GM12878 (cell line): Measurements from ENCODE around the gene TEX51. TPM values are rescaled to one million over a fixed set of nuclear protein-coding genes. Genes with fewer than 3 reads are reported as not detected.

Source experiments
- ATAC-seq: fragments of 200-7000 bp; cut with Tn5 transposase; 3 replicates; pipeline ENCODE4 v1.9.1; 2020; ENCODE audit warnings: mild to moderate bottlenecking, moderate library complexity
- BruUV-seq: library from RNA; stranded (reverse); fragments of 400-500 nt; replicated peaks from 2 replicates; lab custom pipeline; 2021; lab: Mats Ljungman, UMichigan
- CTCF ChIA-PET: fragments of 300-600 bp; sonication (Branson Sonifier 250); formaldehyde crosslinking; extraction: SDS; loops from one replicate; lab custom pipeline; 2021; ENCODE audit warnings: inconsistent platforms; lab: Yijun Ruan, JAX
- POLR2A ChIA-PET: fragments of 350-600 bp; formaldehyde crosslinking; extraction: SDS; loops from one replicate; lab custom pipeline; 2021; ENCODE audit warnings: inconsistent platforms; lab: Charles Lee
- RAD21 ChIA-PET: fragments of 300-600 bp; sonication (Branson Sonifier 250); formaldehyde crosslinking; loops from one replicate; lab custom pipeline; 2023; ENCODE audit warnings: antibody characterized with exemption; ENCODE audit not compliant: unreplicated experiment; lab: Charles Lee
- SMC1A ChIA-PET: fragments of 300-600 bp; sonication (Branson Sonifier 250); formaldehyde crosslinking; loops from one replicate; lab custom pipeline; 2023; ENCODE audit not compliant: unreplicated experiment, uncharacterized antibody; lab: Charles Lee
- DNase-seq: peaks from one replicate; pipeline ENCODE4 v3.0.0-alpha.2; 2011; ENCODE audit warnings: low read depth, low spot score
- FAIRE-seq: peaks from 3 replicates; lab custom pipeline; 2011; peaks lifted over from hg19 to GRCh38; lab: Jason Lieb, UNC
- H2AFZ ChIP-seq: 2 replicates; pipeline ENCODE4 v1.6.0; 2011; ENCODE audit warnings: low read depth, low read length, control low read depth; ENCODE audit not compliant: control insufficient read depth
- H3K27ac ChIP-seq: 2 replicates; pipeline ENCODE4 v1.5.1; 2011; ENCODE audit warnings: control low read depth; ENCODE audit not compliant: control insufficient read depth, insufficient read depth
- H3K27me3 ChIP-seq, 2 experiments: replicated peaks in 1 of 2; 2 replicates each; pipeline versions ENCODE4 v1.6.0 to v1.6.1; 2011; ENCODE audit warnings: low read length in 1 of 2; ENCODE audit not compliant: control insufficient read depth in 2 of 2, insufficient read depth in 2 of 2
- H3K36me3 ChIP-seq, 2 experiments: 2 replicates each; pipeline ENCODE4 v1.5.1; 2011; ENCODE audit warnings: low read length in 1 of 2; ENCODE audit not compliant: control insufficient read depth in 2 of 2, insufficient read depth in 2 of 2
- H3K4me1 ChIP-seq: 2 replicates; pipeline ENCODE4 v1.6.1; 2011; ENCODE audit warnings: mild to moderate bottlenecking, low read length, moderate library complexity, mixed read lengths; ENCODE audit not compliant: control insufficient read depth, insufficient read depth
- H3K4me2 ChIP-seq: 2 replicates; pipeline ENCODE4 v1.6.0; 2011; ENCODE audit warnings: control low read depth; ENCODE audit not compliant: control insufficient read depth, insufficient read depth
- H3K4me3 ChIP-seq: fragments of 200-600 bp; sonication (generic); 2 replicates; pipeline ENCODE4 v1.5.1; 2016
- H3K79me2 ChIP-seq: 2 replicates; pipeline ENCODE4 v1.6.0; 2011; ENCODE audit warnings: low read length; ENCODE audit not compliant: control insufficient read depth, insufficient read depth
- H3K9ac ChIP-seq: 2 replicates; pipeline ENCODE4 v1.8.0; 2011; ENCODE audit warnings: low read length, control low read depth, mixed read lengths; ENCODE audit not compliant: control insufficient read depth, insufficient read depth
- H3K9me3 ChIP-seq: replicated peaks from 3 replicates; pipeline ENCODE4 v1.5.1; 2011; ENCODE audit warnings: mild to moderate bottlenecking, low read length; ENCODE audit not compliant: control insufficient read depth, insufficient read depth
- H4K20me1 ChIP-seq: 2 replicates; pipeline ENCODE4 v1.6.0; 2011; ENCODE audit not compliant: control insufficient read depth, insufficient read depth
- ATF2 ChIP-seq: IDR thresholded peaks from 2 replicates; pipeline ENCODE4 v1.6.1; 2012; ENCODE audit warnings: low read length, inconsistent platforms
- CEBPZ ChIP-seq: fragments of 150-350 bp; IDR thresholded peaks from 2 replicates; pipeline ENCODE4 v1.6.1; 2016; ENCODE audit warnings: low read depth, low read length
- ESRRA ChIP-seq: IDR thresholded peaks from 2 replicates; pipeline ENCODE4 v1.6.1; 2012; ENCODE audit warnings: mild to moderate bottlenecking, low read length, improper control_type of control experiment
- FOS ChIP-seq: IDR thresholded peaks from 3 replicates; pipeline ENCODE4 v1.6.1; 2011; ENCODE audit warnings: borderline replicate concordance; ENCODE audit not compliant: insufficient read length; ENCODE audit errors: extremely low read depth
- JUNB ChIP-seq: IDR thresholded peaks from 2 replicates; pipeline ENCODE4 v1.6.1; 2016; ENCODE audit warnings: antibody characterized with exemption, mild to moderate bottlenecking
- RELB ChIP-seq: fragments of 450-650 bp; IDR thresholded peaks from 2 replicates; pipeline ENCODE4 v1.6.1; 2017; ENCODE audit warnings: low read depth, mild to moderate bottlenecking, moderate library complexity
- SUZ12 ChIP-seq: fragments of 200-600 bp; sonication (generic); IDR thresholded peaks from one replicate; pipeline ENCODE4 v1.6.1; 2018; ENCODE audit warnings: antibody characterized with exemption, mild to moderate bottlenecking; ENCODE audit not compliant: unreplicated experiment
- TCF12 ChIP-seq: IDR thresholded peaks from 2 replicates; pipeline ENCODE4 v1.6.1; 2011; ENCODE audit warnings: low read depth, mild to moderate bottlenecking, low read length
- ZBED1 ChIP-seq: IDR thresholded peaks from 2 replicates; pipeline ENCODE4 v1.6.1; 2016; ENCODE audit warnings: borderline replicate concordance
- WGBS: methylation state at CpG from one replicate; pipeline ENCODE4 v1.1.6; 2016; ENCODE audit warnings: low lambda C conversion rate; ENCODE audit not compliant: insufficient replicate concordance, insufficient coverage; ENCODE audit errors: missing lambda C conversion rate; 5-methylcytosine and 5-hydroxymethylcytosine counted together
- in situ Hi-C: fragments of 300-500 bp; cut with MboI; formaldehyde crosslinking; loops from 9 replicates; pipeline ENCODE4 v1.14.3; 2018; ENCODE audit warnings: mixed read lengths
- intact Hi-C: fragments of 100-400 bp; cut with micrococcal nuclease; formaldehyde crosslinking; loops from one replicate; pipeline ENCODE4 v1.14.2; 2022; ENCODE audit not compliant: unreplicated experiment
- polyA plus RNA-seq, 11 experiments: library from polyadenylated mRNA; depleted of rRNA in 4 of 11; unstranded in 6 of 11; stranded (reverse) in 5 of 11; fragments of >200 nt; fragmentation: Nextera tagmentation in 4 of 11; fragmentation: Illumina TruSeq in 1 of 11; extraction: Ambion mirVana in 4 of 11; extraction: Trizol in 1 of 11; gene quantifications; 1 replicate in 1 of 11; 2 replicates in 10 of 11; pipeline versions ENCODE4 v1.2.1 to v1.2.3, GENCODE V29; 2011 to 2016; ENCODE audit warnings: inconsistent platforms in 2 of 11, missing spikeins in 2 of 11, low read depth in 1 of 11
- total RNA-seq, 4 experiments: library from RNA; depleted of rRNA in 3 of 4; stranded (reverse); fragments of >200 nt in 3 of 4; fragmentation: Illumina TruSeq in 1 of 4; extraction: Trizol in 1 of 4; gene quantifications; 2 replicates each; pipeline versions ENCODE4 v1.2.1 to v1.2.3, GENCODE V29; 2013 to 2021
- TF ChIP-seq, protein P1 (sequence below): fragments of 450-650 bp; IDR thresholded peaks from 2 replicates; pipeline ENCODE4 v1.6.1; 2014; ENCODE audit warnings: mild to moderate bottlenecking
- TF ChIP-seq, protein P2 (sequence below): fragments of 450-650 bp; IDR thresholded peaks from 2 replicates; pipeline ENCODE4 v1.6.1; 2017; ENCODE audit warnings: mild to moderate bottlenecking, moderate library complexity

TEX51 gene
- total and polyA plus RNA-seq, 10 of the 15 experiments (the other 5 are each of a cell fraction or from before 2014, with no cell fraction given) = not detected

DNA sequence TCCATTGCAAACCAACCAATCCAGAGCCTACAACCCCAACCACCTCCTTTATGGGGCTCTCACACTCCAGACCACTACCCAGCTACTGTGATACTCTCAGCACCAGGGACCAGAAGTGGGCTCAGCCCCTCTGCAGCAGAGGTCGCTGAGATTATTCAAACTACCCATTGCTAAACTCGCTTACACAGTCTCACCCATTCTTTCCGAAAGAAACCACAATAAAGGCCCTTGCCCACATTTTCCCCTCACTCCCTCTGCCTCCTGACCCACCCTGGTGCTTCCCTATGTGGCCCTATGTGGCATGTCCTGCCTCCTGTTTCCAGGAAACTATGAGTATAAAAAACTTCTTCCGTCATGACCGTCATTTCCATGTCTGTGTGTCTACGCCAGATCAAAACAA is 10.7 kb downstream of the TEX51 start (continued):
- TF ChIP-seq, protein P1, sequence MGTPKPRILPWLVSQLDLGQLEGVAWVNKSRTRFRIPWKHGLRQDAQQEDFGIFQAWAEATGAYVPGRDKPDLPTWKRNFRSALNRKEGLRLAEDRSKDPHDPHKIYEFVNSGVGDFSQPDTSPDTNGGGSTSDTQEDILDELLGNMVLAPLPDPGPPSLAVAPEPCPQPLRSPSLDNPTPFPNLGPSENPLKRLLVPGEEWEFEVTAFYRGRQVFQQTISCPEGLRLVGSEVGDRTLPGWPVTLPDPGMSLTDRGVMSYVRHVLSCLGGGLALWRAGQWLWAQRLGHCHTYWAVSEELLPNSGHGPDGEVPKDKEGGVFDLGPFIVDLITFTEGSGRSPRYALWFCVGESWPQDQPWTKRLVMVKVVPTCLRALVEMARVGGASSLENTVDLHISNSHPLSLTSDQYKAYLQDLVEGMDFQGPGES = no peak
- TF ChIP-seq SUZ12 (no peak), ZBED1 (no peak), ATF2 (no peak), ESRRA (no peak)

GRCh38 chr2:126909781-126910180 is 11.1 kb downstream of the TEX51 start:
- intact Hi-C loops = no loop called here
- no peaks in the 10 kb centered on the region for H3K36me3 ChIP-seq
- ChIA-PET RAD21 (no interaction called here), SMC1A (no interaction called here), CTCF (no interaction called here), POLR2A (interaction anchor here (0.7 kb wide), 1 partner anchor 112 kb away, joined by 7 read pairs; no protein-coding TSS in a partner anchor)
- no peak overlapping the region for H3K27ac ChIP-seq
- FAIRE-seq (no peak), DNase-seq (no peak), ATAC-seq (no peak)
- no peak overlapping the region for H3K4me2 ChIP-seq
- no TSS peak for BruUV-seq
- no peaks in the 10 kb centered on the region for H3K4me1 ChIP-seq
- H3K79me2 ChIP-seq = no peaks in the 10 kb centered on the region
- no peak overlapping the region for H3K4me3 ChIP-seq
- H3K9ac ChIP-seq = no peak overlapping the region
- H3K27me3 ChIP-seq = peaks cover 0 to 2% of the 10 kb centered on the region in 2 experiments; a peak in 2 of 4 replicates
- no peaks in the 10 kb centered on the region for H3K9me3 ChIP-seq
- no peaks in the 10 kb centered on the region for H4K20me1 ChIP-seq
- 27% methylated on average over 3 of the region's 3 CpGs for WGBS
- no peak overlapping the region for H2AFZ ChIP-seq
- in situ Hi-C loops = no loop called here
- TF ChIP-seq TCF12 (no peak), CEBPZ (no peak), FOS (no peak), JUNB (no peak), RELB (no peak)
- TF ChIP-seq, protein P2, sequence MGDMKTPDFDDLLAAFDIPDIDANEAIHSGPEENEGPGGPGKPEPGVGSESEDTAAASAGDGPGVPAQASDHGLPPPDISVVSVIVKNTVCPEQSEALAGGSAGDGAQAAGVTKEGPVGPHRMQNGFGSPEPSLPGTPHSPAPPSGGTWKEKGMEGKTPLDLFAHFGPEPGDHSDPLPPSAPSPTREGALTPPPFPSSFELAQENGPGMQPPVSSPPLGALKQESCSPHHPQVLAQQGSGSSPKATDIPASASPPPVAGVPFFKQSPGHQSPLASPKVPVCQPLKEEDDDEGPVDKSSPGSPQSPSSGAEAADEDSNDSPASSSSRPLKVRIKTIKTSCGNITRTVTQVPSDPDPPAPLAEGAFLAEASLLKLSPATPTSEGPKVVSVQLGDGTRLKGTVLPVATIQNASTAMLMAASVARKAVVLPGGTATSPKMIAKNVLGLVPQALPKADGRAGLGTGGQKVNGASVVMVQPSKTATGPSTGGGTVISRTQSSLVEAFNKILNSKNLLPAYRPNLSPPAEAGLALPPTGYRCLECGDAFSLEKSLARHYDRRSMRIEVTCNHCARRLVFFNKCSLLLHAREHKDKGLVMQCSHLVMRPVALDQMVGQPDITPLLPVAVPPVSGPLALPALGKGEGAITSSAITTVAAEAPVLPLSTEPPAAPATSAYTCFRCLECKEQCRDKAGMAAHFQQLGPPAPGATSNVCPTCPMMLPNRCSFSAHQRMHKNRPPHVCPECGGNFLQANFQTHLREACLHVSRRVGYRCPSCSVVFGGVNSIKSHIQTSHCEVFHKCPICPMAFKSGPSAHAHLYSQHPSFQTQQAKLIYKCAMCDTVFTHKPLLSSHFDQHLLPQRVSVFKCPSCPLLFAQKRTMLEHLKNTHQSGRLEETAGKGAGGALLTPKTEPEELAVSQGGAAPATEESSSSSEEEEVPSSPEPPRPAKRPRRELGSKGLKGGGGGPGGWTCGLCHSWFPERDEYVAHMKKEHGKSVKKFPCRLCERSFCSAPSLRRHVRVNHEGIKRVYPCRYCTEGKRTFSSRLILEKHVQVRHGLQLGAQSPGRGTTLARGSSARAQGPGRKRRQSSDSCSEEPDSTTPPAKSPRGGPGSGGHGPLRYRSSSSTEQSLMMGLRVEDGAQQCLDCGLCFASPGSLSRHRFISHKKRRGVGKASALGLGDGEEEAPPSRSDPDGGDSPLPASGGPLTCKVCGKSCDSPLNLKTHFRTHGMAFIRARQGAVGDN = no peak
